Gastrocnemius medialis (tissue), 4 donors: ENCODE results near the gene UGT1A10.

Experiments
- CTCF ChIP-seq, 5 experiments: fragments of 450-650 bp in 3 of 5; fragments of 200-600 bp in 2 of 5; sonication (generic) in 2 of 5; IDR thresholded peaks in 4 of 5; conservative IDR thresholded peaks in 1 of 5; 1 replicate in 4 of 5; 2 replicates in 1 of 5; pipeline ENCODE4 v1.5.1; 2016 to 2019; ENCODE audit warnings: antibody characterized with exemption in 5 of 5, mild to moderate bottlenecking in 3 of 5, moderate library complexity in 3 of 5
- POLR2A ChIP-seq, 2 donors: fragments of 450-650 bp; IDR thresholded peaks; one replicate each; pipeline ENCODE4 v1.6.1; 2017; ENCODE audit warnings: antibody characterized with exemption in 2 of 2, mild to moderate bottlenecking in 2 of 2, moderate library complexity in 2 of 2

GRCh38 chr2:233702238-233702637 is 66.0 kb downstream of the UGT1A10 start:
- TF ChIP-seq CTCF (IDR thresholded peaks at IDR 0.05 in 4 of 5, conservative IDR thresholded peaks at IDR 0.05 in 1 of 5) (no peak), POLR2A (IDR thresholded peaks at IDR 0.05) (no peak)
